Measurements from ENCODE around the gene SGCD.

The SGCD gene

DNA sequence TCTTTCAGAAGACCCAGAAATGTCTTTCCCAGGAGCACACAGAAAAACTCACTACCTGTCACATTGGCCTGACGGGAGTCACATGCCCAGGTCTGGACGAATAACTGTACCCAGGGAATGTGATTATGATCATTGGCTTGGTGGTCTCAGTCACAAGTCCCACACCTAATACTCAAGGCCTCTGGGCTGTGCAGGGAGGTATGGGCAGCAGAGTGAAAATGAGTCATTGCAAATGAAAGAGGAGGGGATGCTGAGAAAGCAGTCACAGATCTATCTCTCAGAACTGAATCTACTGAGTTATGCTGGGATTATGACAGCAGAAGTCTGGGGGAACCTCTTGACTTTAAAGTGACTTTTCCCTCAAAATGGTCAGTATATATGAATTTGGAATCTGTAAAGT lies 36.9 kb downstream of the SGCD start:
- FAIRE-seq: no peak

DNA sequence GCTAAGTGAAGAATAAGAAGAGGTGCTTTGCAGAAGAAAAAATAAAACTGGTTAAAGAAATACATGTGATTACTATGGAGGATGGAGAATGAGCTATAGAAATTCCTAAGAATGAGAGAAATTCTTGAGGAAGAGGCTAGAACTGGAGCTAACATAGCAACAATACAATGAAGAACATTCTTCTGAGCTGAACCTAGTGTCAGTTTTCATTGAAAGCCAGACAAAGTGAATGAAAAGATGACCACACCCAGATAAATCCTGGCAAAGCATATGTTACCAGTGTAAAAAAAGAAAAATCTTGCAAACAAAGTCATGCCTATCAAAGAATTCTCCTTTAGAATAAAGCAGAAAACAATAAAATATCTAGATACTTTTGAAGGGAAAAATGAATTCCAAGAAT lies 39.6 kb downstream of the SGCD start:
- FAIRE-seq: no peak

DNA sequence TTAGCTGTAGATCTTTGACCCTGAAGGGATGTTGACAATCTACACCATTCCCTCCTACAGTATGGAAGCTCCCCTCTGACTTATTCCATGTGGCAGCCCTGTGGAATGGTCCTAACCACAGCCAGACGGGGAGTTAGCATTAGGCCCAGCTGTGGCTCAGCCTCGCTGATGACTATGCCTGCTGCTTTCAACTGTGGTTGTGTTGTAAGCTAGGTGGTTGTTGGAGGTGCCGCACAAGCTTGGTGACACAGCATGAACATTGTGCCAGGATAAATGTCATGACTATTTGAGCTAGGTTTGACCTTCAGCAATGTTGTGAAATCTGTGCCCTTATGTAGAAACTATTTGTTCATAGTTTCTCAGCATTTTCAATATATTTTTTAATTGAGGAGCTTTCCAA lies 40.6 kb downstream of the SGCD start:
- FAIRE-seq: no peak

DNA sequence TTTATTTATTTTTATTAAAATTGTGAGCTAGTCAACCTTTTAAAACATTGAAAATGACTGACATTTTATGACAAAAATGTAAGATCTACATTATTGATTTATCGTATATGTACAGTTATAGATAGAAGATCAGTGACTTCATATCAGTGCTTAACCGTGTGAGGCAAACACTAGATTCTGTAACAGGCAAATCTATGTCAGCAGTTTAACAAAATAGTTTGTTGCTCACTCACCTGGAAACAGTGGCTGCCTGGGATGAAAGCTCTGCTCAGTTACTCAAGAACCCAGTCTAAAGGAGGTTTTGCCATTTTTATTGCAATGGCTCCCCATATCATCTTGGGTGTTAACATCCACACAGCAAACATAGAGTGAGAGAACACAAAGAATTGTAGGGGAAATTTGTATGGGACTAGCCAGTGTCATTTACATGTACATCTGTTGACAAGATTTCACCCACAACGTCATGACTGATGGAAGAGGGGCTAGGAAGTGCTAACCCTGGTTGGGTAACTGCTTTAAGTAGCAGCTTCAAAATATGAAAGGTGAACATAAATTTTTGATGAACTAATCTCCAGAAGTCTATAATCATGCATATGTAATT lies 49.0 kb downstream of the SGCD start:
- no peak for FAIRE-seq

DNA sequence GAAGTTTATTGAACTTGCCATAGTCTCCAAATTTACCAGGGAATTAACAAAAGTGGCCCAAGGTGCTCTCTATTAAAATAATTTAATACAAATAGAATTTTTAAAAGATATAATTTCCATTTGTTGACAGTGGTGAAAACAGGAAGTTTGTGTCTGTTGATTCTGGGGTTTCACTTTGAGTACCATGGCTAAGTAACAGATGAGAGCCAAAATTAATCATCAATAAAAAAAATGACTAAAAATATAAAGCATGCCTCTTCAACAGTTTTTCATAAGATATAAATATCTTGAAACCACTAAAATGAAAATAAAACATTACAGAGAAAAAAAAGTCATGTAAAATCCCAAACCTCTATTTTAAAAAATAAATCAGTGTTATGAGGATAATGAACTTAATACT lies 49.8 kb downstream of the SGCD start:
- FAIRE-seq: no peak

DNA sequence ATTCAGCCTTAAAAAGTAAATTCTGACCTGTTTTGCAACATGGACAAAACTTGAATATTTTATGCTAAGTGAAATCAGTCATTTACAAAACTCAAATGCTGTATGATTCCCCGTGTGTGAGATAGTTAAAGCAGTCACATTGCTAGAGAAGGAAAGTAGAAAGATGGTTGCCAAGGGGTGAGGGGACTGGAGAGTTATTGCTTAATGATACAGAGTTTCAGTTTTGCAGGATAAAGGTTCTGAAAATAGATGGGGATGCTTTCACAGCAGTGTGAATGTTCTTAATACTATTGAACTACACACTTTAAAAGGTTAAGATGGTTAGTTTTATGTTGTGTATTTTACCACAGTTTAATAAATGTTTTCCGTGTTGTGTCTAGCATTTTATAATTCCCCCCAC lies 51.2 kb downstream of the SGCD start:
- no peak for FAIRE-seq

DNA sequence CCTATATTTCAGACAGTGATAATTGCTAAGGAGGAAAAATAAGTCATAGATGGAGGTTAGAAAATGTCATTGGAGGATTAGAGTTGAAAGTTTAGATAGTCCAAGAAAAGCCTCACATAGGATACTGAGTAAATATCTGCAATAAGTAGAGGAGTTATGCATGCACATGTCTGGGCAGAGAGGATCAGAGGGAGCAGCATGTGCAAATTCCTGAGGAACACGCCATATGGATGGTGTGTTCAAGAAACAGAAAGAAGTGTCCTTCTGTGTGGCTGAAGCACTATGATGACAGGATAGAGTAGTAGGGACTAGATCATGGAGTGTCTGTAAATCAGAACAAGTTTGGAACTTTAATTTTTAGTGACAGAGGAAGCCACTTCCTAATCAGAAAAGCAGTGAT lies 52.2 kb downstream of the SGCD start:
- FAIRE-seq: no peak

DNA sequence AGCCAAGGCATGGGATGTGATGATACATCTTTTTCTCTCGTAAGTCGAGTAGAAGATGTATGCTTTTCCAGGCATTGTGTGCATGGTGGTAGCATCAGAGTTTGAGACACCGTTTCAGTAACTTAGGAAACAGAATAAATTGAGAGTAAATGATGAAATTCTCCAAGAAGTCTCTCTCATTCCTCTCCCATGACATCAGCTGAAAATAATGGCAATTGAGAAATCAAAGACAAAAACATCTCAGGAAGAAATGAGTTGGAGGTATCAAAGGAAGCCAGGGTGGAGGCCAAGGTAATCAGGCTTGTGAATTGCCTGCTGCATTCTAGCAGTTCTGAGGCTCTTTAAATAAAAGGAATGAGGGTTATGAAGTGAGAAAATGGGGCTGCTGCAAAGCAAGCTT lies 53.9 kb downstream of the SGCD start:
- no peak for FAIRE-seq

DNA sequence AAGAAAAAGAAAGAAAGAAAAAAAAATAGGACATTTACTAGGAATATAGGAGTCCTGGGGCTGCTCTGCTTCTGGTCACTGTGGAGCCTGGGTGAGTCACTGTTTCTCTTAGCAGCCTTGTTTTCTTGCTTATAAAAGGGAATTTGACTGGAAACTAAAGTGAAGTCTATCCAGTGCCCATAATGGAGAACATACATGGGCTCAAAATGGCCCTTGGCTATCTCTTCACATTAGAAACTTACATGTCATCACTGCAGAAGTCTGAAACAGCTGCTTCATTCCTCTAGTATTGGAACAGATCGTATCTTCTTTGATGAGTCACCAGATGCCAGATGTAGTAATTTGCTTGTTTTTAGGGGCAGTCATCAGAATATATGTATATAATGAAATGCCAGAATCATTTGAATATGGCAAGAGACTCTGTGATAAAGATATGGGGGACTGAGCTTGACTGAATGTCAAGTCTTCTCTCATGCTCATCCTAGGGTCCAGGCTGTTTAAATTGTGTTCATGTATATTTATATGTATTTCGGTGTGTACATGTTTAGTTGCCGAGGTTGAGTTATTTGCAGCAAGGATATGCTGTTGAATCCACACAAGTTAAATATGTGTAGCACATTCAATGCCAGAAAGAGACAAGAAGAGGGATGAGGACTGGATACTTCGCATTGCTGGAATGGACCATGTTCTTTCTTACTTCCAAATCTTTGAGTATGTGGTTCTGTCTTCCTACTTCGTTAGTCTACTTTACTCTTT lies 56.7 kb downstream of the SGCD start:
- FAIRE-seq: no peak

DNA sequence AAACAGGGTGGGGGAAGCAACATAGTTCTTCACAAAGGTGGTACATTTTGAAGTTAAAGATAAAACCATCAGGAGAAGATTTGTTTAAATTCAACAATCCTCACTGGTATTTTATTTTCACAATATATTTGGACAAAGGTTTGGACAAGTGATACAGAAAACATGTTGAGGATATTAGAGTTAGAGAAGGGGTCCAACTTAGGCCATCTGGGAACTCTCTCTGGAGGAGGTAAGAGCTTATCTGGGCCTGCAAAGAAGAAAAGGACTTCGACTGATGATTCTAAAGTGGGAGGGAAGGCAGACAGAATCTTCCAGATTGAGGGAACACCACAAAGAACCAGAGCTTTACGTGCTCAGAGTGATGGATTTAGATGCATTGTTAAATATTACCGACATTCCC lies 58.5 kb downstream of the SGCD start:
- no peak for FAIRE-seq

DNA sequence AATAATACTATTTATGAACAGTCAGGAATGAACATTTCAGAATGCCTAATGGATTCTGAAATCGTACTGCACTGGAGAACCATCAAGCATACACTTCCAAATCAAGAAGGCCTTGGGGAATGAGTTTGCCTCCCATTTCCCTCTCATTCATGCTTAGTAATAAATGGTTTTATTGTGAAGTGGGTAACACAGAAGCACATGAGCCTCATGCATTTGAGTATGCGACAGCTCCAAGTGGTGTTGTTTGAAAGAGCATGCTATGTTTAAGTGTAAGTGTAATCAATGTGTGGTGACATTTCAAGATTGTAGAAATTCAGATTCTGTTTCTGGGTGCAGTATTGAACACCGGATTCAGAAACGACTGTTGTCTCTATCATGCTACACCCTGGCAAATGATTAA lies 60.0 kb downstream of the SGCD start:
- FAIRE-seq: no peak

DNA sequence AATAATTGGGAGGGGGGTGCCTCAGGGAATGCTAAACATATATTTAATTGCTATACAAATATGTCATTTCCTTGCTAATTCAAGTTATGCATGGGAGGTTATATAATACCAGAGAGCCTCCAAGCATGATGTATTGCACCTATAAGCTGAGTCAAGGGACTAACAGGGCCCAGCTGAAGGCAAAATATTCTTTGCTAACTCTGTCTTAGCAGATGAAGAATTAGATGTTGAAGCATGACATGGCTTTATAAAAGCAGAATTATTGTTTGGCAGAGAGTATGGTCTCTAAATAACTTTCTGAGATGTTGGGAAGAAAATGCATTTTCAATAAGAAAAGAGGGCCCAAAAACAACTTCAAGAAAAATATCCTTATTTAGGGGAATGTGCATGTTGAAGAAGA lies 60.4 kb downstream of the SGCD start:
- no peak for FAIRE-seq

DNA sequence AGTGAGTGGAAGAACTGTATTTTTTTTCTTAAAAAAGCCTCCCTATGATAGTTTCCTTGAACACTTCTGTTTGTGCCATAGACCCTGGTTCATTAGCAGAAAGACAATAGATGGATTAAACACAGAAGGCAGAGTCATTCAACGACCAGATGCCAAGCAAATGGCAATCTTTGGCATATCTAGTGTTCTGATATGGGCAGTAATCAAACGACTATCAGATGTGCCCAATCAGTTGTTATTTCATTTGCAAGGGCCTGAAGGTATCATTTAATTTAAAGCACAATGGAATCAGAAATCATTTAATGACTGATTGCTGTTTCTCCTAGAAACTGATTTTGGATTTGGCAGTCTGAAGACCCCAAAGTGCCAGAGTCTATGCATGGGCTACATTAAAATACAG lies 61.3 kb downstream of the SGCD start:
- FAIRE-seq: no peak

DNA sequence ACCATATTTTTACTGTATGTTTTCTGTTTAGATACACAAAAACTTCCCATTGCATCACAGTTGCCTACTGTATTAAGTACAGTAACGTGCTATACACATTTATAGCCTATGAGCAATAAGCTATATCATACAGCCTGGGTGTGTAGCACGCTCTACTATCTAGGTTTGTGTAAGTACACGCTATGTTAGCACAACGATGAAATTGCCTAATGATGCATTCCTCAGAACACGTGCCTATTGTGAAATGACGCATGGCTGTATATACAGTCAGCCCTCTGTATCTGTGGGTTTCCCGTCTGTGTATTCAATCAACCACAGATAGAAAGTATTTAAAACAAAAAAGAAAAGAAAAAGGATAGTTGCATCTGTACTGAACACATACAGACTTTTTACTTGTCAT lies 64.2 kb downstream of the SGCD start:
- FAIRE-seq: no peak

DNA sequence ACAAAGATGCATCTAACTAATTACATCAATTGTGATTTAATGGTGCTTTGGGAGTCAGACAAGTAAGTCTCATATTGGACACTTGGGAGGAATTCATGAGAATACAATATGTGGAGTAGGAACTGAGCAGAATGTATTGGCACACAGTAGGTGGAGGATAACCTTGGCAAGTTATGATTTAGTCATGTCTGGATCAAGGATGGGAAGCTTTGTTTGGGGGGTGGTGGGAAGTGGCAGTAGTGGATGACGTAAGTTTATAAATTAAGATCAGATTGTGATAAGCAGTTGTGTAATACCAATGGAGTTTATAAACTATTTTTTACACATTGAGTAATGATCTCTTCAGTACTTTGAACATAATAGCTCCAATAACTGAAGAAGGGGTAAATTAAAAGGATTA lies 67.0 kb downstream of the SGCD start:
- no peak for FAIRE-seq

DNA sequence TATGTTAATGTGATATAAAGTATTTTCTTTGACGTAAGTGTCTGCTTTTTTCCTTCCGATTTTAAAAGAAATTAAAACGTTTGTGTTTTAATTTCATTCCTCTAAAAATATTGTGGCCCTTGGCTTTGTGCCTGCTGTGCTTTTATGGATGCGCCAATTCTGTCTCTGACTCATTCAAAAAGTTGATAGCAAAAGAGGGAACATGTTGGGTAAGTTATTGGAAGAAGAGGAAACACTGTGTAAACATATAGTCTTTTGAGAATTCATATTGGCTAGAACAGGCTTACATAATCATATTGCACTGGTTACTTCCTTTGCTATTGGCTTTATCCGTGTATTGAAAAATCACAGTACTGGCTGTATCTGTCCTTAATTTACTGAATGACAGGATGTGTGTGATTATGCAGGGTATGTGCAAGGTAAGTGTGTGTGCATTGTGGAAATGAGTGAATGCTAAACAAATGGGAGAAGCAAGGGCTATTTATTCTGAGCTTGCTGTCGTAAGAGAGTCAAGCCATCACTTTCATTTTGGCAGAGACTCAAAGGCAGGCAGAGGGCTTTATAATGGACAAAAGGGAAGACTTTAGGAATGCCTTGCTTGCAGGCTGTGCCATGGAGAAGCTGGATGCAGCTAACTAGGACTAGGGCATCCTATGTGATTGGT lies 67.8 kb downstream of the SGCD start:
- no peak for FAIRE-seq

DNA sequence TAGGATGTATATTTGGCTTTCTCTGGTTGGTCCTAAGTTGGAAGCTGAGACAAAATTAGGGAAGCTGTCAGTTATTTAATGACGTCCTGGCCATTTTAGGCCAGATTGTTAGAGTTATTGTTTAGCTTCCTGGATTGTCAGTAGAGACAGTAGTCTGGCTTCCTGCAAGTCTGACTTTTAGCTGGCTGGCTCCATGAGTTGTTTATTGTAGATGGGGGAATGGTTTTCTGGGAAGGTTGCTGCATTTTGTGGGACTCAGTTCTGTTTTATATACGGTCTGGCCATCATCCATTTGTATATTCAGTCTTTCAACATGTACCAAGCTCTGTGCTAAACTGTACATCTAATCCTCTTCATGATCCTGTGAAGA lies 68.3 kb downstream of the SGCD start:
- no peak for FAIRE-seq

DNA sequence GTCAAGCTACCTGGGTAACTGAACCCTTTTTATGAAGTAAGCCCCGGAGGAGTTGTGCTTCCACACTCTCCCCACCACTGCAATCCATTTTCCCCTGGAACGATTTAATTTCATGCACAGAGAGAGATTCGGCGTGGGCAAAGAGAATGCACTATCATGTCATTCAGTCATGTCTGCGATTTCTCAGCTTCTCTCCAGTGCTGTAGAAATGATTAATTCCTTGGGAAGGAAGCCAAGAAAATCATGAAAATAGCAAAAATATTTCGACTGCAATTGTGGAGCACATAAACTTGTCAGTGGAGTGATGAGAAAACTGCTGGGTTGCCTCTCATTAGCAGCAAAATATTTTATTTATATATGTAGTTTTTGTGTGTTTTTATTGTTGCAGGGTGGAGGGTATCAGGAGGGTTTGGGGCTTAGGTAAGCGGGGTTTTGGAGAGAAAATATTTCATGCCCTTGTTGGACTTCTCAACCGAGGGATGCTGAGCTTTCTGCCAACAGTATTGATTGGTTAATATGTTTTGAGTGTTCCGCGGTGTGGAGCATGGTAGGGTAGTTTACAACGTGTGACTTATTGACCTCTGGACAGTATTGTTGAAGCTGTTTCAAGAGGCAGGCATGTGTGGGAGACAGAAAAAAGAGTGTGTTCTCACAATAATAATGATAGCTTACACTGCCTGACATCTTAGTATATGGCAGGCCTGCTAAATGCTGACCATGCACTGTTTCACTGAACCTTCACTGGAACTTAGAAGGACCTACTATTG lies 69.3 kb downstream of the SGCD start:
- FAIRE-seq: no peak

DNA sequence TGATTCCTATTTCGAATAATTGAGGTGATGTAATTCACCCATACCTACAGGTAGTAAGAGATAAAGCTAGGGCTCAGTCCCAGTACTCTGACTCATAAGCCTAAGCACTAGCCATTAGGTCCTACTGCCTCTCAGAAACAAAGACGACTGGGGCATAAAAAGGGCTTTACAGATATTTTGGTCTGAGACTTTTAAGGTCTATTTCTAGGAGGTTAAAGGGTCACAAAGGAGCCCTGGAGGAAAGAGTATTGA lies 69.8 kb downstream of the SGCD start:
- FAIRE-seq: no peak

DNA sequence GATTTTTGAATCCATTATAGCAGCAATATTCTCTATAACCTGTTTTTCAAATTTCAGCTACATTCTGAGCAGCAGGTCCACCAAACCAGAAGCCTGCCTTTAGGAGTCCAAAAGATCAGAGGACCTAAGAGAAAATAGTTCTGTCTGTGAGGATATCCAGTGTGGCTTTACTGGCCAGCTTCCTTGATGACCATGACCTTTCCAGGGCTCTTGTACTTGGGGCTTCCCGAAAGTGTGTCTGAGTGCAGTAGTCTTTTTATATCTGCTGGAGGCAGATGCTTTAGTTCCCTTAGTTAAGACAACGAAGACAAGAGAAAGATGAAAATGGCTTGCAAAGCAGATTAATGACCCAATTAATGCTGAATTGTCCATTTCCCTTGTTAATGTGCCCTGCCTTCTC lies 72.4 kb downstream of the SGCD start:
- FAIRE-seq: no peak

DNA sequence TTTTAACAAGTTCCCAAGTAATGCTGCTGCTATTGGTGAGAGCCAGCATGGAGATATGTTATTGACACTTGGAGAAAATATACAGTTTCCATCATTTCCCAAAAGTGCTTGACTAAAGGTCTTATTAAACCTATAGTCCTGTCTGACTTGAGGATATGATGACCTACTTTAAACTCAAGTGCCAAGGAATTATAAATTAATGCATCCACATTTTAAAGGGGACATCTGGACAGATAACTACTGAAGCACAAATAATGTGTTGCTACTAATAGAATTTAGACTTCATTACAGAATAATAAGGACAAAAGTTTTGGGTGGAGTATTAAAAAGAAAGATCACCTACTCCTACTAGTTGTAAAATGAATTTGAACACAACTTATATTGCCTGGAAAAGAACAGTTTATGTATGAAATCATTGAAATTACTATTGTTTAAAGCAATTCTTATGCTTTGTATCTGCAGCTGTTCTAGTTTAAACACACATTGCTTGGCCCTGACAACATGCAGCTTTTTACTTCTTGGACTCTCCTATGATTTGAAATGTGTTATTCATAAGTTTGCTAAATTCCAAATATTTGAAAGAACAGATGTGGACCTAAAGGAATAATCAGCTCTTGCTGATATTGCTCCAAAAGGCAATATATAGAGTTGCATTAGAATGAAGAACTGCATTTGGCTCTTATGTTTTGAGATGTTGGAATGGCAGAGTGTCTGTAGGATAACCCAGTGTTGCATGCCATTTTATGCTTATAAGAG lies 73.4 kb downstream of the SGCD start:
- no peak for FAIRE-seq

DNA sequence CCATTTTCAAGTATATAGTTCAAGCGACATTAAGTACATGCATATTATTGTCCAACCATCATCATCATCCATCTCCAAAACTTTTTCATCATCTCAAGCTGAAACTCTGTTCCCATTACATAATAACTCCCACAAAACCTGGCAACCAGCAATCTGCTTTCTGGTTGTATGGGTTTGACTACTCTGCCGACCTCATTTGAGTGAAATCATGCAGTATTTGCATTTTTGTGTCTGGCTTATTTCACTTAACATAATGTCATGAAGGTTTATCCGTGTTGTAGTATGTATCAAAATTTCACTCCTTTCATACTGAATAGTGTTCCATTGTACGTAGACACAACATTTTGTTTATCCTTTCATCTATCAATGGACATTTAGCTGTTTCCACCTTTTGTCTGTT lies 74.8 kb downstream of the SGCD start:
- FAIRE-seq: no peak

DNA sequence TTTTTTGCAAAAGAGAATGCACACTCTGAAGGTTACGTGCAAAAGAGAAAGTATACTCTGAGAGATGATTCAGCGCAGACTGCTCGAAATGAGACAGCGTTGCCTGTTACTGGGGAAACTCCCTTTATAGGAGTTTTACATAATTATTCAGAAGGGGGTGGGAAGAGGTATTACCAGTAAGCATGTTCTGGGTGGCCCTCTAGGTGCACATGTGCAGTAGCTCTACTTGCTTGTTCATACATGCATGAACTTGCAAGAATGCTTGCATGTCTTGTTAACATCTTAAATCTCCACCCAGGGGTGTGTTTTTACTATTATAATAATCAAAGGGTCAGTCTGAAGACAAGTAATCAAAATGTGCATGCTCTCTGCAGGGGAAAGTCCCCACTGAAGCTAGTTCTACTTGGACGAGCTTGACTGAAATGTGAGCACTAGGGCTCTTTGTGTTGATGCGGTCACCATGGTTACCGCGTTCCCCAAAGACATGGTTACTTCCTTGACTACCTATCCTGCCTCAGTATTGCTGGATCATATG lies 75.5 kb downstream of the SGCD start:
- no peak for FAIRE-seq
